Stimulated activated CD8-positive, alpha-beta memory T cell treated with anti-CD3 and anti-CD28 coated beads, Interleukin-4, amount 100 ng/mL, for 1 hour (primary cell): ENCODE results near the gene RYK.

Source experiments
- DNase-seq, 2 donors: peaks; one replicate each; pipeline ENCODE4 v3.0.0-alpha.2; 2020; ENCODE audit warnings: low read depth in 2 of 2, low spot score in 1 of 2

The RYK gene

GRCh38 chr3:134153761-134154160 is 96.9 kb downstream of the RYK start:
- DNase-seq, result no peak

GRCh38 chr3:134150476-134150875 is 100.2 kb downstream of the RYK start:
- no peak for DNase-seq

- no peak for DNase-seq
These were observed 101.4 kb downstream of the RYK start for GRCh38 chr3:134149286-134149685.

- DNase-seq, result no peak
These were observed 102.1 kb downstream of the RYK start for GRCh38 chr3:134148534-134148933.

GRCh38 chr3:134147411-134147810 is 103.2 kb downstream of the RYK start:
- no peak for DNase-seq

- no peak for DNase-seq
These were observed 104.0 kb downstream of the RYK start for GRCh38 chr3:134146666-134147065.

GRCh38 chr3:134145183-134145582 is 105.5 kb downstream of the RYK start:
- no peak for DNase-seq

GRCh38 chr3:134144694-134145093 is 106.0 kb downstream of the RYK start:
- no peak for DNase-seq

- DNase-seq, result no peak
These were observed 106.7 kb downstream of the RYK start for GRCh38 chr3:134143828-134144401.

- DNase-seq, result no peak
These were observed 114.1 kb downstream of the RYK start for GRCh38 chr3:134136604-134137003.

GRCh38 chr3:134134698-134135415 is 115.8 kb downstream of the RYK start:
- no peak for DNase-seq

- DNase-seq, result no peak
These were observed 116.4 kb downstream of the RYK start for GRCh38 chr3:134134240-134134639.

- DNase-seq, result no peak
These were observed 117.7 kb downstream of the RYK start for GRCh38 chr3:134132961-134133360.

- DNase-seq, result no peak
These were observed 124.5 kb downstream of the RYK start for GRCh38 chr3:134126153-134126552.

GRCh38 chr3:134114726-134115125 is 135.9 kb downstream of the RYK start:
- DNase-seq, result no peak

GRCh38 chr3:134111616-134112015 is 139.0 kb downstream of the RYK start:
- no peak for DNase-seq

GRCh38 chr3:134110963-134111362 is 139.7 kb downstream of the RYK start:
- DNase-seq, result no peak
